GM12892 (cell line): ENCODE data around the gene ZBED5.

ENCODE experiments used
- POLR2A ChIP-seq: IDR thresholded peaks from 2 replicates; pipeline ENCODE4 v1.6.1; 2011; ENCODE audit warnings: low read depth, low read length, control low read depth
- POLR2AphosphoS5 ChIP-seq: IDR thresholded peaks from 2 replicates; pipeline ENCODE4 v1.6.1; 2011; ENCODE audit warnings: low read depth, low read length, control low read depth
- TAF1 ChIP-seq: IDR thresholded peaks from 2 replicates; pipeline ENCODE4 v1.6.1; 2011; ENCODE audit warnings: low read depth, mild to moderate bottlenecking, control low read depth, low read length, borderline replicate concordance

GRCh38 chr11:10895285-10895684 is 37.4 kb upstream of the ZBED5 start:
- TF ChIP-seq POLR2A (no peak), POLR2AphosphoS5 (no peak), TAF1 (no peak)
